Measurements from ENCODE around the gene CARM1.
A peak's percentile ranks its signal among the peaks of the same experiment; 100 is the strongest.
"Not testable (repeated sequence)": the region's sequence is repeated elsewhere in the genome, so short reads cannot be mapped to it uniquely, and the experiment has no call there.

CARM1 gene

GRCh38 chr19:10927730-10928562 is 56.6 kb downstream of the CARM1 start:
- H3K4me3 ChIP-seq = peak overlapping the region; percentile 74
- H3K27me3 ChIP-seq (ENCODE audit: low read depth) = no peaks in the 10 kb centered on the region
- no peaks in the 10 kb centered on the region for H3K9me3 ChIP-seq
- peaks cover 6% of the 10 kb centered on the region; the same call in 1 of the 2 replicates for H3K4me1 ChIP-seq
- in situ Hi-C loops (cut with MboI; ENCODE audit: low sequenced_read_pairs) = no loop called here
- peaks cover 23% of the 10 kb centered on the region for H3K36me3 ChIP-seq (replicated peaks)
- DNase-seq (ENCODE audit: low spot score in 2 of 2) = no peak

- Histone ChIP-seq H3K36me3 (replicated peaks) (peaks cover 15% of the 10 kb centered on the region), H3K9me3 (no peaks in the 10 kb centered on the region), H3K27me3 (ENCODE audit: low read depth) (no peaks in the 10 kb centered on the region), H3K4me3 (peak within 1 kb of the TSS; percentile 74), H3K4me1 (peaks cover 6% of the 10 kb centered on the region; the same call in 1 of the 2 replicates)
- in situ Hi-C loops (cut with MboI; ENCODE audit: low sequenced_read_pairs) = no loop called here
- DNase-seq (ENCODE audit: low spot score in 2 of 2) = peak; percentile 98
Measured at GRCh38 chr19:10928563-10929401, 57.4 kb downstream of the CARM1 start, which contains the start of the genes TIMM29 and YIPF2. TIMM29 (plus strand) TSS chr19:10928811; CDS start chr19:10928823, 12 bp downstream. YIPF2 (minus strand) TSS chr19:10928639; CDS start chr19:10928410, 229 bp downstream.

- no peak for DNase-seq (ENCODE audit: low spot score in 2 of 2)
- peaks cover 11% of the 10 kb centered on the region for H3K36me3 ChIP-seq (replicated peaks)
- no peaks in the 10 kb centered on the region for H3K9me3 ChIP-seq
- in situ Hi-C loops (cut with MboI; ENCODE audit: low sequenced_read_pairs) = no loop called here
- peak overlapping the region; percentile 74 for H3K4me3 ChIP-seq
- H3K4me1 ChIP-seq = peaks cover 6% of the 10 kb centered on the region; the same call in 1 of the 2 replicates
- H3K27me3 ChIP-seq (ENCODE audit: low read depth) = no peaks in the 10 kb centered on the region
Measured at GRCh38 chr19:10929402-10929794, 58.0 kb downstream of the CARM1 start.

- H3K4me1 ChIP-seq = no peaks in the 10 kb centered on the region
- H3K9me3 ChIP-seq = no peaks in the 10 kb centered on the region
- DNase-seq (ENCODE audit: low spot score in 2 of 2) = no peak
- peaks cover 2% of the 10 kb centered on the region for H3K36me3 ChIP-seq (replicated peaks)
- no peak overlapping the region for H3K4me3 ChIP-seq
- no peaks in the 10 kb centered on the region for H3K27me3 ChIP-seq (ENCODE audit: low read depth)
- in situ Hi-C loops (cut with MboI; ENCODE audit: low sequenced_read_pairs) = no loop called here
Measured at GRCh38 chr19:10935371-10936059, 64.2 kb downstream of the CARM1 start.

DNA sequence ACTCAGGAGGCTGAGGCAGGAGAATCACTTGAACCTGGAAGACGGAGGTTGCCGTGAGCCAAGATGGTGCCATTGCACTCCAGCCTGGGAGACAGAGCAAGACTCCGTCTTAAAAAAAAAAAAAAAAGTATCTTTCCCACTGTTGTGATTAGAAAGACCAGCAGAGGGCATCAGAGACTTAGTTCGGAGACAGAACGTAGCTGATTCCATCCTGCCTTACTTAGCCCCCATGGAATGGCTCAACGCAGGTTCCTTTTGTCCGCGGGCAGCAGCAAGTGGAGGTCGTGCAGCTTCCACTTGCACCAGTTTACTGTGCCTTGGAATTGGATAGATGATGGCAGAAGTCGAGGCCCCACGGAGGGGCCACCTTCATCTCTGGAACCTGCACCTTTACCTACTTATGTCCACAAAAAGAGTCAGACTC is 65.3 kb downstream of the CARM1 start:
- DNase-seq (ENCODE audit: low spot score in 2 of 2) = peak; percentile 83 to 87
- Histone ChIP-seq H3K4me3 (no peak overlapping the region), H3K4me1 (no peaks in the 10 kb centered on the region), H3K9me3 (no peaks in the 10 kb centered on the region), H3K36me3 (replicated peaks) (no peaks in the 10 kb centered on the region; the same call in 1 of the 2 replicates), H3K27me3 (ENCODE audit: low read depth) (no peaks in the 10 kb centered on the region)
- in situ Hi-C loops (cut with MboI; ENCODE audit: low sequenced_read_pairs) = no loop called here

DNA sequence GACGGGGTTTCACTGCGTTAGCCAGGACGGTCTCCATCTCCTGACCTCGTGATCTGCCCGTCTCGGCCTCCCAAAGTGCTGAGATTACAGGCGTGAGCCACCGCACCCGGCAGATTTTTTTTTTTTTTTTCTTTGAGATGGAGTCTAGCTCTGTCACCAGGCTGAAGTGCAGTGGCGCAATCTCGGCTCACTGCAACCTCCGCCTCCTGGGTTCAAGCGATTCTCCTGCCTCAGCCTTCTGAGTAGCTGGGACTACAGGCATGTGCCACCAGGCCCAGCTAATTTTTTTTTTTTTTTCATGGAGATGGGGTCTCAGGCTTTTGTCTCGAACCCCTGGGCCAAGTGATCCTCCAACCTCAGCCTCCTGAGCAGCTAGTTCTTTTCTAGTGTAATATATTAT is 70.3 kb downstream of the CARM1 start:
- H3K4me3 ChIP-seq; H3K4me1 ChIP-seq; H3K9me3 ChIP-seq; DNase-seq (ENCODE audit: low spot score in 2 of 2); H3K36me3 ChIP-seq (replicated peaks); in situ Hi-C loops (cut with MboI; ENCODE audit: low sequenced_read_pairs); H3K27me3 ChIP-seq (ENCODE audit: low read depth): not testable (repeated sequence)

DNA sequence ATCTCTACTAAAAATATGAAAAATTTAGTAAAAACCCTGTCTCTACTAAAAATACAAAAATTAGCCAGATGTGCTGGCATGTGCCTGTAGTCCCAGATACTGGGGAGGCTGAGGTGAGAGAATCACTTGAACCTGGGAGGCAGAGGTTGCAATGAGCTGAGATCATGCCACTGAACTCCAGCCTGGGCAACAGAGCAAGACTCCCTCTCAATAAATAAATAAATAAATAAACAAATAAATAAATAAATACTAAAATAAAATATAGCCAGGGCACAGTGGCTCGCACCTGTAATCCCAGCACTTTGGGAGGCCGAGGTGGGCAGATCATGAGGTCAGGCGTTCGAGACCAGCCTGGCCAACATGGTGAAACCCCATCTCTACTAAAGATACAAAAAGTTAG is 72.1 kb downstream of the CARM1 start:
- H3K4me1 ChIP-seq; in situ Hi-C loops (cut with MboI; ENCODE audit: low sequenced_read_pairs); H3K9me3 ChIP-seq; H3K27me3 ChIP-seq (ENCODE audit: low read depth); H3K36me3 ChIP-seq (replicated peaks); DNase-seq (ENCODE audit: low spot score in 2 of 2); H3K4me3 ChIP-seq: not testable (repeated sequence)

GRCh38 chr19:10945264-10945663 is 73.9 kb downstream of the CARM1 start:
- Histone ChIP-seq H3K27me3 (ENCODE audit: low read depth) (no peaks in the 10 kb centered on the region), H3K4me3 (no peak overlapping the region), H3K4me1 (no peaks in the 10 kb centered on the region; the same call in 1 of the 2 replicates), H3K9me3 (no peaks in the 10 kb centered on the region), H3K36me3 (replicated peaks) (no peaks in the 10 kb centered on the region)
- in situ Hi-C loops (cut with MboI; ENCODE audit: low sequenced_read_pairs) = no loop called here
- no peak for DNase-seq (ENCODE audit: low spot score in 2 of 2)

- Histone ChIP-seq H3K4me1 (no peaks in the 10 kb centered on the region; the same call in 1 of the 2 replicates), H3K9me3 (no peaks in the 10 kb centered on the region), H3K36me3 (replicated peaks) (no peaks in the 10 kb centered on the region), H3K4me3 (no peak overlapping the region), H3K27me3 (ENCODE audit: low read depth) (no peaks in the 10 kb centered on the region)
- no peak for DNase-seq (ENCODE audit: low spot score in 2 of 2)
- in situ Hi-C loops (cut with MboI; ENCODE audit: low sequenced_read_pairs) = no loop called here
Measured at GRCh38 chr19:10946958-10947657, 75.8 kb downstream of the CARM1 start.

- no peak overlapping the region for H3K4me3 ChIP-seq
- H3K27me3 ChIP-seq (ENCODE audit: low read depth) = no peaks in the 10 kb centered on the region
- H3K36me3 ChIP-seq (replicated peaks) = no peaks in the 10 kb centered on the region
- H3K9me3 ChIP-seq = no peaks in the 10 kb centered on the region
- H3K4me1 ChIP-seq = no peaks in the 10 kb centered on the region
- in situ Hi-C loops (cut with MboI; ENCODE audit: low sequenced_read_pairs) = no loop called here
- DNase-seq (ENCODE audit: low spot score in 2 of 2) = no peak
Measured at GRCh38 chr19:10952809-10953208, 81.5 kb downstream of the CARM1 start.

- in situ Hi-C loops (cut with MboI; ENCODE audit: low sequenced_read_pairs); DNase-seq (ENCODE audit: low spot score in 2 of 2); H3K27me3 ChIP-seq (ENCODE audit: low read depth); H3K9me3 ChIP-seq; H3K36me3 ChIP-seq (replicated peaks): not testable (repeated sequence)
- Histone ChIP-seq H3K4me1 (peaks cover 19% of the 10 kb centered on the region), H3K4me3 (peak overlapping the region; percentile 71; the same call in 1 of the 2 replicates)
Measured at GRCh38 chr19:10959277-10959968, 88.1 kb downstream of the CARM1 start.

GRCh38 chr19:10960314-10961072 is 89.1 kb downstream of the CARM1 start, which contains the start of gene SMARCA4:
SMARCA4 (plus strand) TSS chr19:10961030; CDS start chr19:10984152, 23,122 bp downstream.
- Histone ChIP-seq H3K36me3 (replicated peaks) (no peaks in the 10 kb centered on the region), H3K9me3 (no peaks in the 10 kb centered on the region), H3K4me1 (peaks cover 19% of the 10 kb centered on the region), H3K4me3 (peak within 1 kb of the TSS; percentile 91), H3K27me3 (ENCODE audit: low read depth) (no peaks in the 10 kb centered on the region)
- in situ Hi-C loops (cut with MboI; ENCODE audit: low sequenced_read_pairs) = no loop called here
- DNase-seq (ENCODE audit: low spot score in 2 of 2) = peak; percentile 93 to 97

Measured in HAP-1 (cell line).